ENCODE measurements around the gene CLIC3. TPM values are rescaled to one million over a fixed set of nuclear protein-coding genes. Genes with fewer than 3 reads are reported as not detected.

The CLIC3 gene
- total RNA-seq, 1 donor from 2014 or later, result not detected

DNA sequence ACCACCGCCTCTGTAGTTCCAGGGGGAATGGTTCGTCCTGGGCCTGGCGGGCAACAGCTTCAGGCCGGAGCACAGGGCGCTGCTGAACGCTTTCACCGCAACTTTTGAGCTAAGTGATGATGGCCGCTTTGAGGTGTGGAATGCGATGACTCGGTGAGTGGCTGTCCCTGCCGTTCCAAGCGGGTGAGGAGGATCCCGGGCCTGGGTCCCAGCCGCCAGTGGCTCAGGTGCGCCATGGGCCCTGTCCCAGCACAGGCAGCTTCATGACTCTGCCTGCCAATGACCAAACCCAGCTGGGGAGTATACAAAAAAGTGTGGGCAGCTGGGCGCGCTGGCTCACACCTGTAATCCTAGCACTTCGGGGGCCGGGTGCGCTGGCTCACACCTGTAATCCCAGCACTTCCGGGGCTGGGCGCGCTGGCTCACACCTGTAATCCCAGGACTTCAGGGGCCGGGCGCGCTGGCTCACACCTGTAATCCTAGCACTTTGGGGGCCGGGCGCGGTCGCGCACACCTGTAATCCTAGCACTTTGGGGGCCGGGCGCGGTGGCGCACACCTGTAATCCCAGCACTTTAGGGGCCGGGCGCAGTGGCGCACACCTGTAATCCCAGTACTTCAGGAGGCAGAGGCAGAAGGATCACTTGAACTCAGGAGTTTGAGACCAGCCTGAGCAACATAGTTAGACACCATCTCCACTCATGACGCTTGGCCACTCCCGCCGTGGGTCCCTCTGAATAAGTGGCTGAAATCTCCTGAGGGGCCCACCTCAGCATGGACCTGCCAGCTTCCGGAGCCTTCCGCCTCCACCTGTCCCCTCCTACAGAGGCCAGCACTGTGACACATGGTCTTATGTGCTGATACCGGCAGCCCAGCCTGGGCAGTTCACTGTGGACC, 43.2 kb downstream of the CLIC3 start:
- TF ChIP-seq, protein P1, sequence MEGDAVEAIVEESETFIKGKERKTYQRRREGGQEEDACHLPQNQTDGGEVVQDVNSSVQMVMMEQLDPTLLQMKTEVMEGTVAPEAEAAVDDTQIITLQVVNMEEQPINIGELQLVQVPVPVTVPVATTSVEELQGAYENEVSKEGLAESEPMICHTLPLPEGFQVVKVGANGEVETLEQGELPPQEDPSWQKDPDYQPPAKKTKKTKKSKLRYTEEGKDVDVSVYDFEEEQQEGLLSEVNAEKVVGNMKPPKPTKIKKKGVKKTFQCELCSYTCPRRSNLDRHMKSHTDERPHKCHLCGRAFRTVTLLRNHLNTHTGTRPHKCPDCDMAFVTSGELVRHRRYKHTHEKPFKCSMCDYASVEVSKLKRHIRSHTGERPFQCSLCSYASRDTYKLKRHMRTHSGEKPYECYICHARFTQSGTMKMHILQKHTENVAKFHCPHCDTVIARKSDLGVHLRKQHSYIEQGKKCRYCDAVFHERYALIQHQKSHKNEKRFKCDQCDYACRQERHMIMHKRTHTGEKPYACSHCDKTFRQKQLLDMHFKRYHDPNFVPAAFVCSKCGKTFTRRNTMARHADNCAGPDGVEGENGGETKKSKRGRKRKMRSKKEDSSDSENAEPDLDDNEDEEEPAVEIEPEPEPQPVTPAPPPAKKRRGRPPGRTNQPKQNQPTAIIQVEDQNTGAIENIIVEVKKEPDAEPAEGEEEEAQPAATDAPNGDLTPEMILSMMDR (IDR thresholded peaks at IDR 0.05; ENCODE audit: unreplicated experiment), result no peak
- no peak overlapping the region for H3K4me3 Mint-ChIP-seq (ENCODE audit: unreplicated experiment)
- H3K9me3 Mint-ChIP-seq (ENCODE audit: unreplicated experiment), result no peaks in the 10 kb centered on the region
- no peaks in the 10 kb centered on the region for H3K36me3 Mint-ChIP-seq (ENCODE audit: low read depth, unreplicated experiment)
- H3K4me1 Mint-ChIP-seq (ENCODE audit: unreplicated experiment), result no peaks in the 10 kb centered on the region
- DNase-seq (ENCODE audit: low spot score), result no peak
- peaks cover 7% of the 10 kb centered on the region for H3K27me3 Mint-ChIP-seq (ENCODE audit: unreplicated experiment)
- no peak overlapping the region for H3K27ac Mint-ChIP-seq (ENCODE audit: unreplicated experiment)

DNA sequence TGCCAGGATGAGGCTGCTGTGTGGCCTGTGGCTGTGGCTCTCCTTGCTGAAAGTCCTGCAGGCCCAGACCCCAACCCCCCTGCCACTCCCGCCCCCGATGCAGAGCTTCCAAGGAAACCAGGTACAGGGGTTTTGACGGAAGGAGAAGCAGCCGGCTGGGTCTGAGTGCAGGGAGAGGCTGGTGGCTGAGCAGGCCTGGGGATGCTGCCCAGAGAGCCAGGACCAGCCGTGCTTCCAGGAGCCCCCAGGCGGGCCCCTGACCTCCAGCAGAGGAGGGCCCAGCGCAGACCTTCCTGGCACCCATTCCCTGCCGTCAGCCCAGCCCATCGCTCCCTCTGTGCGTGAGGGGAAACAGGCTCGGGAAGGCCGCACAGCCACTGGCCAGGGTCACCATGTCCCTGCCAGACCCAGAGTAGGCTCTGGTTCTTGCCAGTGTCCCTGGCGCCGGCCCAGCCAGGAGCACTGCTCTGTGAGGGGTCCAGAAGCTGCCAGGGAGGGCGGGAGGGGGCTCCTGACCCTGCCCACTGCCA, 44.0 kb downstream of the CLIC3 start:
- H3K27ac Mint-ChIP-seq (ENCODE audit: unreplicated experiment), result no peak overlapping the region
- H3K36me3 Mint-ChIP-seq (ENCODE audit: low read depth, unreplicated experiment), result no peaks in the 10 kb centered on the region
- H3K4me3 Mint-ChIP-seq (ENCODE audit: unreplicated experiment), result no peak overlapping the region
- no peaks in the 10 kb centered on the region for H3K4me1 Mint-ChIP-seq (ENCODE audit: unreplicated experiment)
- no peaks in the 10 kb centered on the region for H3K9me3 Mint-ChIP-seq (ENCODE audit: unreplicated experiment)
- DNase-seq (ENCODE audit: low spot score), result no peak
- H3K27me3 Mint-ChIP-seq (ENCODE audit: unreplicated experiment), result peaks cover 4% of the 10 kb centered on the region
- TF ChIP-seq, protein P1 (IDR thresholded peaks at IDR 0.05; ENCODE audit: unreplicated experiment), result no peak

DNA sequence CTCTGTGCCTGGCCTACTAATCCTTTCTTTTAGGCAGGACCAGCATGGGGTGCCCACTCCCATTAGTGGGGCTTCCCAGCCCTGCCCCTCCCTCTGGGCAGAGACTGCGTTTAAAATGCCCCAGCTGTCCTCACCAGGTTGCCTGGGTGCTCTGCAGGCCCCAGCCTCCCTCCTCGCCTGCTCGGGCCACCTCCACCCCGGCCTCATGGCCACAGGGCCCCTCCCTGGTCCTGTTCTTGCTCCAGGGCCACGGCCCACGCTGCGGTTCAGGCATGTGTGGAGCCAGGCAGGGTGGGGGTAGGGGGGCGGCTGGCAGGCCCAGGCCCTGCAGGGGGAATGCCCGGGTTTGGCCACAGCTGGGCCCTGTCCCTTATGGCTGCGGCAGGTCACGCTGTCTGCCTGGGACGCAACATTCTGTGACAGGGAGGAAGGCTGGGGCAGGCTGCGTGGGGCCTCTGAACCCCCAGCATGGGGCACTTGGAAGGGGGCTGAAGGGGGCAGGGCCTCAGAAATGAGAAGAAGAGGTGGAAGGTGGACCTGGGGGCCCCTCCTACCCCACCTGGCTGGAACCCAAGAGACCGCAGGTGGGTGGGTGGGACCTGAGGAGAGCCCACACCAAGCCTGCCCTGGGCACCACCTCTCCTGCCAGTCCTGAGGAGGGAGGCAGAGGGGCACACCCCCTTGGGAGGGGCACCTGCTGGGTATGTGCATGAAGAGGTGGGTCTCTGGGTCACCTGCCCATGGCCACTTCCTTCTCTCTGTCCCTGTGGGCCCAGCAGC, 44.6 kb downstream of the CLIC3 start, which contains the start of gene LCN12:
Gene LCN12, plus strand, starts transcription at position 733 of the 780 bp plus-strand sequence. CDS start 55 bp downstream, outside the sequence.
- DNase-seq (ENCODE audit: low spot score), result no peak
- Mint-ChIP-seq H3K36me3 (ENCODE audit: low read depth, unreplicated experiment) (no peaks in the 10 kb centered on the region), H3K4me3 (ENCODE audit: unreplicated experiment) (no peak within 1 kb of the TSS), H3K4me1 (ENCODE audit: unreplicated experiment) (no peaks in the 10 kb centered on the region), H3K27ac (ENCODE audit: unreplicated experiment) (no peak within 1 kb of the TSS), H3K9me3 (ENCODE audit: unreplicated experiment) (no peaks in the 10 kb centered on the region), H3K27me3 (ENCODE audit: unreplicated experiment) (peaks cover 6% of the 10 kb centered on the region)
- TF ChIP-seq, protein P1 (IDR thresholded peaks at IDR 0.05; ENCODE audit: unreplicated experiment), result no peak

DNA sequence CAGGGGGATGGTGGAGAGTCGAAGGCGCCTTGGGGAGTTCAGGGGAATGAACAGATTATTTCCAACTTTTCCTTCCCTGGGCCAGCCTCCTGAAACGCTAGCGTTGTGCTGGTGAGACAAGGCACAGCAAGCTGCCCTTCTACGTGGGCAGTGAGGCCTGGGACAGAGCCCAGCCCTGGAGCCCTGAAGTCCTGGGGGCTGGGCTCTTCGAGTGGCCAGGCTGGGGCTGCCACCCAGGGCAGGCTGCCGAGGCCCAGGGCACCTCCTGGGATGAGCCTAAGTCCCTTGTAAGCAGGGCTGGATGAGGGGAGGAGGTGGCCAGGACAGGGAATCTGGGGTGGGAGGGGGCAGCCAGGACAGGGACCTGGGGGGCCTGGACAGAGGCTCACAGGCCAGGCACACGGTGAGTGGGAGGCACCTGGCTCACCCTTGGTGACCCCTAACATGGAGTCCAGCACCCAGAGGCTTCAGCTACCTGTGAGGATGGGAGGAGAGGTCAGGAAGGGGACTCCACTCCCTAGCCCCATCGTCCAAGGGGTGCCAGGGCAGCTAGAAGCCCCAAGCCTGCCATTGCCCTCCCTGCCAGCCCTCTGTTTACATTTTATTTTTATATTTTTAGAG, 45.6 kb downstream of the CLIC3 start:
- Mint-ChIP-seq H3K9me3 (ENCODE audit: unreplicated experiment) (no peaks in the 10 kb centered on the region), H3K27ac (ENCODE audit: unreplicated experiment) (no peak overlapping the region), H3K4me1 (ENCODE audit: unreplicated experiment) (no peaks in the 10 kb centered on the region), H3K36me3 (ENCODE audit: low read depth, unreplicated experiment) (no peaks in the 10 kb centered on the region), H3K4me3 (ENCODE audit: unreplicated experiment) (peak overlapping the region; percentile 76), H3K27me3 (ENCODE audit: unreplicated experiment) (peaks cover 4% of the 10 kb centered on the region)
- TF ChIP-seq, protein P1 (IDR thresholded peaks at IDR 0.05; ENCODE audit: unreplicated experiment), result no peak
- no peak for DNase-seq (ENCODE audit: low spot score)
